ENCODE data around the gene PPM1L.

Gene PPM1L

DNA sequence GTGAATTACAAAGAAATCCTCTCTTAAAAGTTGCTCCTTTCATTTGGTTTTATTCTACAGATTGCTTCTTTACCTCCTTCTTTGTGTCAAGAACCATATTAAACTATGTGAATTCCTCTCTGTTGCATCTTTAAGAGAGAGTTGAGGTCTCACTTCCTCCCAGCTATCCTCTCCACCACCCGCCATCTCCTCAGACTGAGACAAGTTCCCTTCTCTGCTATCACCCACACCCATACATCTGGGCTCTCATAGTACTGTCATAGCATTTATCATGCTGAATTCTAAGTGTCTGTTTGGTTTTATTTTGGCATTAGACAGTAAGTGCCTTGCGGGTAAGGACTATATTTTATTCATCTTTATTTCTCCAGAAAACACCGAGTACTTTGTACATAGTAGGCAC lies 294.9 kb downstream of the PPM1L start:
- no peak for DNase-seq

DNA sequence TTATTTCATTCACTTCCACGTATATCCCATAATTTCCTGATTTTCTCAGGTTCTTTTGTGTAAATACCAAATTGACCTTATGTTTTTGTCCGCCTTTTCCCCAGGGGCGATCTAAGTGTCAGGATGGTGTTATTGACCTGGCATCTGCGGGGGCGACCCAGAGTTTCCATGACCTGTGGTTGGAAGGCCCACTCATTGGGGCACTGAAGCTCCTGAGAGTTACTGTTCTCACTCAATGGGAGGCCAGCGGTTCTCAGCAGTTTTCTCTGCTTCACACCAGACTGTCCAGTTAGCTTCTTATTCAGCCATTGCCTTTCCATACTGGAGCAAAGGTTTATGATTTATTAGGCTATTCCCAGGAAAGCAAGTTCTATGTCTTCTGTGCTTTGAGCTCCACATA lies 295.8 kb downstream of the PPM1L start:
- no peak for DNase-seq

DNA sequence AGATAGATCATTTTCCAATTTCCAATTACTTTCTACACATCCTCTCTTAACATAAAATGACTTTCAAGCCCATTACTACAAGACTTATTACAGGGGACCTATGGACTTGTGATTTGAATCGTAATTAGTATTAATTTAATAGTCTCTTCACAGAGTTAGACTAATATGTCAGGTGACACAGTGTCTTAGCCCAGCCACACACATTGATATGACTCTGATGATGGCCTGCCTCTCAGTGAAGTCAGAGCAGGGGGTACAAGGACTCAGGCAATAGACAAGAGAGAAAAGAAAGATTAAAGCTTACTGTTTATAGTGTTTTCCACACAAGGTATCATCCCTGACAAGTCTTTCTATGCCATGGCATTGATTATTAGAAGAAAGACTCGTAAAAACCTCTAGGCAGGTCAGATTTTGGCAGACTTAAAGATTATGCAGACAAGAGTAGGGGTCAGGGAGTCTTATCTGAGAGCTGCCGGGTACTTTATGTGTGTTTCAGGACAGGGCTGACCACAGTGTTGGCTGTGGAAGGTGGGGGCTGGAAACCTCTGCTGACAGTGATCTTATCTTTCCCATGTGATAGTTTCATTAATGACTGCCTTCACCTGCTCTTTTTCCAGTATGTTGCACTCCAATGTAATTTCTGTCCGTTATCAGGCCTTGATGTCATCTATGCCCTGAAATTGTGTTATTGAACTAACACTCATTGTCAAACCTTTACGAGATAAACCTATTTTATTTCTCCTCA lies 299.0 kb downstream of the PPM1L start:
- DNase-seq = no peak

DNA sequence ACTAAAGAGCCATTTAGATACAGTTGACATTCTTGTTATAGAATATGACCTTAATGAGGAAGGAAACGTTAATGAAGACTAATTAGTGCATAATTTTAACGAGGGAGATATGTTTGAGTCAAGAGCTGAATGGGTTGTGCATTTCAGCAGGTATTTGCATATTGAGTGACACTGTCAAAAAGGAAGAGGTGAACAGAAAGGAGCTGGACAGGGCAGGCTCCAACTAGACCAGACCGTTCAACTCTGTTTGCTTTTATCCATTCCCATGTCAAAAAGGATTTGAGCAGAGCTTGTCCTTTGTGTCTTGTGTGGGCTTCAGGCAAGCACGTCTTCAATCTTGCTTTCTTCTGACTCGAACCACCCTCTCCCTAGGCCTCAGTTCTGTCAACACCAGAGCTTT lies 308.4 kb downstream of the PPM1L start:
- DNase-seq = no peak

DNA sequence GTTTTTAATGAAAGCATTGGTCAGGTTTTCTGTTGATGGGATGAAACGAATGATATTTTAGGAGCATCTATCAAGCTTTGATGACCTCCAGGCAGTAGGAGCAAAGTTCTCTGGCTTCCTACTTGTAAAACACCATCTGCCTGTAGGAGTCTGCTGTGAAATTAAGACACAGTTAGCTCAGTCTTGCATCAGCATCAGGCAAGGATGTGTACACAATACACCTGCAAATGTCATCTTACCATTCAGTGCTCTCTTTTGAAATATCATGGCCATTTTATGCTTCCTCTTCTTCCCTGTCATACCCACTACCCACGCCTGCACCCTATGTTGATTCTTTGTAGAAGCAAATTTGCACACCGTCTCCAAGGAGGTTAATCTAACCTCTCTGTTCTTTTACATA lies 310.9 kb downstream of the PPM1L start:
- DNase-seq = no peak

DNA sequence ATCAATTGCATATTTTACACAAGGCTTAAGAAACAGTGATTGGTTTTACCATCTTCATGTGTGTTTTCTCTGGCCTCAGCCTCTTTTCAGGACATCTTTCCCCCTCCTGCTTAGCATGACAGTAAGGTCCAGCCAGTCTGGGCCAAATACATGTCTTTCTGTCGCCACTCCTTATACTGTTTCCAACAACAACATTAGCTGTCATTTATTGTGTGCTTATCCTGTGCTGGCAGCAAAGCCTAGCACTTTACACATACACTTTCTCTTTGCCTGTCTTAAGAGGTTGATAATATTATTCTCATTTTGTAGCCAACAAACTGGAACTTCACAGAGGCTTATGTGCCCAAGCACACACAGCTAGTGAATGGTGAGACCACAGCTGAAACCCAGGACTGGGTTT lies 311.3 kb downstream of the PPM1L start:
- no peak for DNase-seq

DNA sequence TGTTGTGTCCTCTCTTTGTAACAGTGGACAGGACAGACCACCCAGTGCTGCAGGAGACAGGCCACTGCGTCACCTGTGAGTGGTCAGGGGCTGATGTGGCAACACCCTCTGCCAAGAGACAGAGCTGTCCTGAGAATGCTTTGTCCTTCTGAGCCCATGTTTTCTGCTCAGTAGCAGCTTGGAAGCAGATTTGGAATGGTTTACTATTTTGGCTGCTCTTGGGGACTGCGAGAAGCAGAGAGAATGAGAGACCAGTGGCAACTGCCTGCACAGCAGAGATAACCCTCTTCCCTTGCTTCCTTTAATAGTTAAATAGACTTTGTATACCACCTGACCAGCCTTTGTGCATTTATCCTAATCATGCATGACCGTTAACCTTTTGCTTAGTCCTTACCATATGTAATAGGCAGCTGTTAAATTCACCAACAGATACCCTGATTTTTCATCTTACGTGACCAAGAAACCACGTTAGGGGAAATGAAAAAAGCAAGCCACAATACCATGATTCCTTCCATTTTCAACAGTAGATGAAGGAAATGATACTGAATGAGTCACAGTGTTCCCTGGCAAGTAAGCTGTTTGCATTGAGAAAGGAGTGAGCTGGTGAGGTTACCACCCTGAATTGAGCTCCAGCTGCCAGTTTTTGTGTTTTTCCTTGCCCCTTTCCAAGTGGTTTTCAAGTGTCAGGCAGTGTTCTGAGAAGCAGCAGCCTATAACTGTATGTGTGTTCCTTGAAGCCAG lies 313.6 kb downstream of the PPM1L start:
- DNase-seq = peak; percentile 43

DNA sequence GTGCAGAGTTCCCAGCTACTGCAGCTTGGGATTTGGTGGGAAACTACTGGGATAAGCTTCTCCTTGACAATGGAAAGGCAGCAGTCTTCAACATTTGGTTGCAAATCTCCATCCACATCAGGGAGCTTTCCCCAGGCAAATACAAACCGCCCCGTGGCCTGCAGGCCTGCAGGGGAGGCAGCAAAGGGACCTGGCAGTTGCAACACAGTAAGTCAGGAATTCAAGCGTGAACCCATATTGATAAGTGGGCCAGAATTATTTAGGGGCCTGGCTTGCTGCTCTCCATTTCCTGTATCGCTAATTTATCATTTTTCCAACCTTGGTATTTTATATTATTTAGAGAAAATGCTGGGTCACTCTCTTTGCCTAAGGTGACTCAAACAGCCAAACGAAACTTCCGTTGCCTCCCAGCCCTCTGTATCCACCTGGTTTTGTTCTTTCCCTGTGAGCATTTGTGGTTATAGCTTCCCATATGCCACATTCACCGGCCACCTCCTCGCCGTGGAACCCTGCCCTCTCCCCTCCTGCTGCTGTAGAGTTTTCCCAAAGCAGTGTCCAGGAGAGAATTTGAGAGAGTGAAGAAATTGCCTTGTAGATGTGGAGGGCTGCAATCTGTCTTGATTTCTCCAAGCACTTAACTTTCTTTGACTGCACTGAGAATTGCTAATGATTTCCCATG lies 314.4 kb downstream of the PPM1L start:
- no peak for DNase-seq

DNA sequence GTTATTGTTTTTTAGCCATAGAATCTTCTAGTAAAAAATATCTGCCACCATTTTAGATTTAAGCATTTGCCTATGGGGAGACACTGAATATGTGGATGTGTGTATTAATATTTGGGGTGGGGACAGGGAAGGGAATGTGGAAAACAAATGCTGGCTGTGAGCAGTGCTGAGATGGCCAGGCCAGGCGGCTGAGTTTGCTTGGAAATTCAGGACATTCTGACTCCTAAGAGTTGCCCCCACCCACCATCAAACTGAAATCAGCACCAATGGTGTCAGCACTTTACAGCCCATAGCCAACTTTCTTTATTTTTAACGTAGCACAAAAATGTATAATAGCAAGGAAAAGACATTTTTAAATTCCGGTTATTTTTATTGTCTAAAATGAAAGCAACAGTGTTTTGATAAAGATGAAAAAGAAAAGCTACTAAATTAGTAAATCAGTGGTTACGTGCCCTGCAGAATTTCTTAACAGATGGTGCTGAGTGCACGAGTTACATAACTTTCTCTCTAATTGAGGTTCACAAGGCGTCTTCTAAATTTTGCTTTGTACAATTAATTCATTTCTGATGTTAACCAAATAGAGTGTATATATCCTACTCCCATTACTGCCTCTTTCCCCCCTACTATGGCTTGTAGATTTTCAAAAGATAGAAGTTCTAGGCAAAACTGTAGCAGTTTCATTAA lies 315.1 kb downstream of the PPM1L start:
- DNase-seq = no peak

DNA sequence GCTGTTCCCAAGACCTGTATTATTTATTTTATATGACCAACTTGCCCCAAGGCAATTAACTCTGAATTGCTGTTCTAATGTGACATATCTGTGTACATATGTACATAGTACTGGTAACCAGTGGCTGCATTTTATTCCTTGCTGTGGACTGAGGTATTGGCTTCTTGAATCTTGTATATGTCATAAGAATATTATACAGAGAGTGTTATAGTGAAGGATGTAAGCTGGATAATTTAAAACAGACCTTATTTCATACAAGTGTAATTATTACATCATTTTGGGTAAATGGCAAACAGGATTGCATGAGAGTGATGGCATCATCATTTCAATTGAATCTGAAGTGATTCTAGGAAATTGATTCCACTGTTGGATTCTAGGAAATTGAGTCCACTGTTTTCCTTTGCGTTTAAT lies 316.2 kb downstream of the PPM1L start:
- DNase-seq = no peak

DNA sequence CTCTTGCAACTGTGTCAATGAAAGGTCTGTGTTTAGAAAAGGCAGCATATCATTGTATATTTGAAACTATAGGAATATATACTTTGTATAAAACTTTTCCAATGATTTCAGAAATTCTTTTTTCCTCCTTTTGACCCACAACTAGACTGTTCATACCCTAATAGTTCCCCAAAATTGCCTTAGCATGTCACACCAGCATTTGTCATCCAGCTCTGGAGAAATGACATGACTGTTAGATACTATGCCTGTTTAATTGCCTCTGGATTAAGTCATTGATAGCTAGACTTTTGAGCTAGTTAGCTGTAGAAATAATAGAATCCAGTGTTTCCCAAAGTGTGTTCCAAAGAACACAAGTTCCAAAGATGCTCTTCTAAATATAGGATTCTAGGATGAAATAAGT lies 316.7 kb downstream of the PPM1L start:
- DNase-seq = no peak

DNA sequence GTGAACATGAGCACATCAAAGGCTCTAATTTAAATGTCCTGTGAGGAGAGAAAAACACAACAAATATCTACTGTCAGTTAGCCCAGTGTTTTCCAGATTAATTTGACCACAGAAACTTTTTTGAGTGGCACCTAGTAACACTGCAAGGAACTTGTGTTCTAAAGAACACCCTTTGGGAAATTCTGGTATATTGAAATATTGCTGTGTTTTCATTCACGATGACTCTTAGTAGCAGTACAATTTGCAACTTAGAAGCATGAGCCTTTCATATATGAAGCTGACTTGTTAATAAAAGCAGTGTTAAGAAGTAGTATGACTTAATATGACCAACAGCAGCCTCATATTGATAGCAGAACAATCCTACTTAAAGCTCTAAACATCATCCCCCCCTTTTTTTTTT lies 317.1 kb downstream of the PPM1L start:
- DNase-seq = no peak

DNA sequence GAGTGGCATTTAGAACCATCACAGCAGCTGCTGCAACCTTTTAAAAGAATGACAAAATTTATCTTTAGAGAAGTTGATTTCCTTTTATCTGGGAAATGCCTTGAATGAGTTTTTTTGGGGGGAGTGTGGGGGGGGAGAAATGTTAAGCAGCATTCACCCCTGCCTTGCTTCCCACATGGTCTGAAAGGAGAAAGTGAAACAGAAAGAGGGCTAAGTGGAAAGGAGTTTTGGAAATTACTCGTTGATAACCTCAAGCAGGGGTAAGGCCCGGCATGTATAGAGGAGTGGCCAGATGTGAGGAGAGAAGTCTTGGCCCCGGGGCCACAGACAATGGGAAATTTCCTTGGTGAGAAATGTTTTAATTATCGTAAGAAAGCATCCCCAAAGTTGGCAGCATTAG lies 325.6 kb downstream of the PPM1L start:
- no peak for DNase-seq

DNA sequence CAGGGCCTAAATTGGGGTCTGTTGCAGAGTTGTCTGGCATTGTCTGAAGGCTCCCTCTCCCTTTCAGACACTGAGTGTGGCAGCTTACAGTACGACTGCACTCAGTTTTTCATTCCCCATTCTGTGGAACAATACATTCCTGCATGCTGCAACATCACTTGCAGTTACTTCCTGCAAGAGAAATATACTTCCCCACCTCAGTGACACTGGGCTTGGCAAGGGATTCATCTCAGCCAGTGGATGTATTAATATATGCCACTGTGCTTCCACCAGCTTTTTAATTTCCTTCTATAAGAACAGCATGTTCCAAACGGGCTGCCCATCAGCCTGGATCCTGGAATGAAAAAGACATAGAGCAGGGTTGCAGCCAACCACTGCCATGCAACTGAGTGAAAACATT lies 326.0 kb downstream of the PPM1L start:
- DNase-seq = no peak

DNA sequence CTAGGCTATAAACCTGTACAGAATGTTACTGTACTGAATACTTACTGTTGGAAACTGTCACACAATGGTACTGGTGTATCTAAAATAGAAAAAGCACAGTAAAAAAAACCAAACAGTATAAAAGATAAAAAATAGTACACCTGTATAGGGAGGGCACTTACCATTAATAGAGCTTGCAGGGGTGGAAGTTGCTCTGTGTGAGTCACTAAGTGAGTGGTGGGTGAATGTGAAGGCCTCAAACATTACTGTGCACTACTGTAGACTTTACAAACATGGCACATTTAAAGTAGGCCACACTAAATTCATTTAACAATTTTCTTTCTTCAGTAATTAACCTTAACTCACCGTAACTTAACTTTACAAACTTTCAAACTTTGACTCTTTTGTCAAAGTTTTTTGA lies 327.1 kb downstream of the PPM1L start:
- no peak for DNase-seq

DNA sequence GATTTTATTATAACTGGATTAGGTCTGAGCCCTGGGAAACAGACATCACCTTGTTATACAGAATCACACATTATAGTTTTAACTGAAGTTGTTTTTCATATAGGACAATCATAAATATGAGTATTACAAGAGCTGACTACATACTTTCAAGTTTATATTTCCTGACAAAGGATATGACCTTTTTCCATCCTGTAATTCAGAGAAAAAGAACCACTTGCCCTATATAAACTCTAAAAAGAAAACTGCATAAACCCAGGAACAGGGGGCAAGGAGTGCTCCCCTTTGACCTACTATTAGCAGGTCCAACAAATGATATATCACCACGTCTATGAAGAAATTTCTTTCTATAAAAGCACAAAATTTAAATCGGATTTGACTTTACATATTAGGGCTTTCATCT lies 328.2 kb downstream of the PPM1L start:
- no peak for DNase-seq

DNA sequence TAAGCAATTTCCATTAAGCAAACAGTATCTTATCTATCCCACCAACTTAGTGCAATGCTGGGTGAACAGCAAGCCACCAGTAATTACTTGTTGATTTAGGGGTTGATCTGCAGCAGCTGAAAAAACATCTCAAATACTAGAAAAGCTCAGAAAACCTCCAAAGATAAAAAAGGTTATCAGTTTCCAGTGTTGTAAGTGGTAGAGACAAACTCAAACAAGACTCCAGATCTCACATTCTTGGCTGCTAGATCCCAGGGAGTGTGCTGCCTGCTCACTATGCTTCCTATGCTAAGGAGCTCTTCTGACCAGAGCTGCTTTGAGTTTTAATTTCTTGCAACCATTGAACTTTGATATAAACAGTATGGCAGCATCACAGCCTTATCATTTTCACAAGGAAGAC lies 337.9 kb downstream of the PPM1L start:
- no peak for DNase-seq

DNA sequence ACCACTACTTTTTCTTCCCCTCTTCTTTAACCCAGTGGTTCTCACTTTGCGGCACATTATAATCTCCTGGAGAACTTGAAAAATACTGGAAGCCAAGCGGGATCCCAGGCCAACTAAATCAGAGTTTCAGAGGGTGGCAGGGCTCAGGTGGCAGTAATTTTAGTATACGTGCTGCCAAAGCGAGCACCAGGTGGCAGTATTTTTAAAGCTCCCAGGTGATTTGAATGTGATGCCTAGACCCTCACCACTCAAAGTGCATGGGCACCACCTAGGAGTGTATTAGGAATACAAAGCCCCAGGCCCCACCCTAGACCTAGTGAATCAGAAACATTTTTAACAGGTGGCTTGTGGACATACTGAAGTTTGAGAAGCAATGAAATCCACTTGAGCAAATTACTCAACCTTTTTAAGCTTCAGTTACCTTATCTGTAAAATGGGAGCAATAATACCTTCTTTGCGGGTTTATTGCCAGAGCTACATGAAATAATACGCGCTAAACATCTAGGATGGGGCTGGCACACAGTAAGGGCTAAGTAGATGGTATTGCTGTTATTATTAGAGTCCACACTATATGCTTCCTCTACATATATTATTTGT lies 340.8 kb downstream of the PPM1L start:
- DNase-seq = peak; percentile 27

DNA sequence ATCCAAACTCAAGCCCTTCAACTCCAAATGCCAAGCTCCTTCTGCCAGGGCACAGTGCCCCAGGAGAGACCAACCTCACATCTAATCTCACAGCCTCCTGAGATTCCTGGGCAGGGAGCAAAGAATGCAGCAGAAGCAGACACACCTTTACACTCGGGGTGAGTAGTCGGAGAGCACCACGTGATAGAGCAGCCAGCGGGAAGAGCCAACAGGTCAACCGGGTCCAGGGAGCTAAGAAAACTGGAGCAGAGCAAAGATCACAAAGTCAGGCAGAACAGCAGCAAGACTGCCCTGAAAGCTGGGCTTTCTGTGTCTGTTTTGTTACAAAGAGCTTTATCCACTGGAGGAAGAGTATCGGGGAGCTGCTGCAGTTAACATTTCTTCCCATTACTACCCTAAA lies 345.0 kb downstream of the PPM1L start:
- DNase-seq = no peak

DNA sequence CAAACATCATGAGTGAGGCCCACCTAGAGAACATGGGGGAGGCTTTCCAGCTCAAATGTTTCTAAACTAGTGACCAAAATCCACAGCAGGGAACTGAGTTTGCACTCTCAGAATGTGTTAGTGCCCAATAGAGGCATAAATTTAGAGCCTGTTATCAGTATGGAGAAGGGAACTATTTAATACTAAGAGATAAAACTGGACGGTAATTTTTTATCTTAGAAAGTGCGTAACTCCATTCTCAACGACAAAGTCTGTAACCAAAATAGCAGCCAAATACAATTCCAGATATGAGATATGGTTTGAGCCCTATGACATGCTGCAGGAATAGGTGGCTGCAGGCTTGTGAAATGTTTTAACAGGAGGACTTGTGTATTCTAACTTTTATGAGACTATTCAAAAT lies 345.6 kb downstream of the PPM1L start:
- no peak for DNase-seq

DNA sequence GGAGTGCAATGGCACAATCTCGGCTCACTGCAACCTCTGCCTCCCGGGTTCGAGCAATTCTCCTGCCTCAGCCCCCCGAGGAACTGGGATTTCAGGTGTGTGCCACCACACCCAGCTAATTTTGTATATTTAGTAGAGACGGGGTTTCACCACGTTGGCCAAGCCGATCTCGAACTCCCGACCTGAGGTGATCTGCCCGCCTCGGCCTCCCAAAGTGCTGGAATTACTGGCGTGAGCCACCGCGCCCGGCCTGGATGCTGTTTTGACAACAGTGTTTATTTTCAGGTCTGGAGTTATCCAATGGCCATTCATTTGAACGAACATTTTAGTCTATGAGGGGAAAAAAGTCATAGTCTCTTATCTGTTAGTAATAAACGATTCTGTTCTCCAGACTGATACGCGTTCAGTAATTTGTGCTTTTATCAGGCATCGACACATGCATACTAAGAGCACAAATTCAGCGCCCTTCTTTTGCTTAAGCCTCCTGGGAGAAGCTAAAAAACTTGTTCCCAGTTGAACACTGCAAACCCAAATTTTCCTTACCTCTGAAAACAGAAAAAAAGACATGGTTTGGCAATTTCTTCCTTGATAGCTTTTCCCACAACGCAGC lies 347.9 kb downstream of the PPM1L start:
- DNase-seq = no peak
